Measurements from ENCODE around the gene ARL1. TPM values are rescaled to one million over a fixed set of nuclear protein-coding genes. Genes with fewer than 3 reads are reported as not detected.
A peak's percentile ranks its signal among the peaks of the same experiment; 100 is the strongest.
"Not testable (repeated sequence)": the region's sequence is repeated elsewhere in the genome, so short reads cannot be mapped to it uniquely, and the experiment has no call there.

The ARL1 gene
- total and polyA plus RNA-seq, 10 donors: 12.3 to 64.9 (median 42.3) TPM

- 93 to 100% (median 95%) methylated on average over 1 of the region's 1 CpG for WGBS, 5 donors
- Histone ChIP-seq H3K9me3 (no peaks in the 10 kb centered on the region), H3K27me3 (replicated peaks in 1 of 7) (no peaks in the 10 kb centered on the region), H3K27ac (no peak overlapping the region), H3K4me1 (no peaks in the 10 kb centered on the region), H3K36me3 (no peaks in the 10 kb centered on the region), H3K4me3 (no peak overlapping the region)
- no peak for DNase-seq
- intact Hi-C loops (cut with DNase I; ENCODE audit: low total_unique reads): loop anchor here (5.0 to 10.0 kb wide), 2 partner anchors 350 to 422 kb away; no protein-coding TSS in a partner anchor
- TF ChIP-seq POLR2AphosphoS5 (IDR thresholded peaks at IDR 0.05) (no peak), POLR2A (IDR thresholded peaks at IDR 0.05) (no peak), CTCF (IDR thresholded peaks at IDR 0.05 in 8 of 11, conservative IDR thresholded peaks at IDR 0.05 in 3 of 11) (no peak)
These were observed 7.7 kb upstream of the ARL1 start for GRCh38 chr12:101415228-101415627.

- Histone ChIP-seq H3K36me3 (no peaks in the 10 kb centered on the region), H3K27me3 (replicated peaks in 1 of 7) (no peaks in the 10 kb centered on the region), H3K4me1 (peaks cover 0 to 4% (median 0%) of the 10 kb centered on the region in 6 donors), H3K27ac (no peak overlapping the region), H3K4me3 (no peak overlapping the region), H3K9me3 (no peaks in the 10 kb centered on the region)
- WGBS, 5 donors: 1 to 5% (median 3%) methylated on average over 2 of the region's 2 CpGs
- intact Hi-C loops (cut with DNase I; ENCODE audit: low total_unique reads): loop anchor here (5.0 to 10.0 kb wide), 2 partner anchors 350 to 423 kb away; no protein-coding TSS in a partner anchor
- DNase-seq: no peak
- TF ChIP-seq POLR2AphosphoS5 (IDR thresholded peaks at IDR 0.05): no peak
- TF ChIP-seq CTCF (IDR thresholded peaks at IDR 0.05 in 8 of 11, conservative IDR thresholded peaks at IDR 0.05 in 3 of 11): peak in 9 of 11 experiments; percentile 27 to 64 (median 53)
- no peak for TF ChIP-seq POLR2A (IDR thresholded peaks at IDR 0.05)
These were observed 7.1 kb upstream of the ARL1 start for GRCh38 chr12:101414533-101415119.

GRCh38 chr12:101410169-101410568 lies 2.6 kb upstream of the ARL1 start:
- H3K4me3 ChIP-seq; DNase-seq; H3K36me3 ChIP-seq; H3K27ac ChIP-seq; H3K27me3 ChIP-seq (replicated peaks in 1 of 7); H3K9me3 ChIP-seq: not testable (repeated sequence)
- H3K4me1 ChIP-seq: peaks cover 13 to 42% (median 27%) of the 10 kb centered on the region in 6 donors
- intact Hi-C loops (cut with DNase I; ENCODE audit: low total_unique reads): loop anchor here (10.0 kb wide), 1 partner anchor 355 kb away; no protein-coding TSS in a partner anchor
- WGBS, 5 donors: 80 to 93% (median 85%) methylated on average over 8 of the region's 8 CpGs

GRCh38 chr12:101407049-101407435 lies 530 bp downstream of the ARL1 start:
- Histone ChIP-seq H3K27me3 (replicated peaks in 1 of 7) (no peaks in the 10 kb centered on the region), H3K4me3 (peak overlapping the region; percentile 70 to 96 (median 86)), H3K9me3 (no peaks in the 10 kb centered on the region), H3K27ac (peak overlapping the region; percentile 85 to 95 (median 90)), H3K36me3 (peaks cover 0 to 24% (median 4%) of the 10 kb centered on the region in 6 donors), H3K4me1 (peaks cover 13 to 63% (median 32%) of the 10 kb centered on the region in 6 donors)
- intact Hi-C loops (cut with DNase I; ENCODE audit: low total_unique reads): no loop called here
- WGBS, 5 donors: 0 to 2% (median 1%) methylated on average over 18 of the region's 18 CpGs
- DNase-seq: no peak
- TF ChIP-seq POLR2A (IDR thresholded peaks at IDR 0.05) (no peak), CTCF (IDR thresholded peaks at IDR 0.05 in 8 of 11, conservative IDR thresholded peaks at IDR 0.05 in 3 of 11) (no peak), POLR2AphosphoS5 (IDR thresholded peaks at IDR 0.05) (no peak)

GRCh38 chr12:101391181-101391580 lies 16.4 kb downstream of the ARL1 start:
- DNase-seq; H3K9me3 ChIP-seq; H3K27ac ChIP-seq; H3K4me1 ChIP-seq; intact Hi-C loops (cut with DNase I; ENCODE audit: low total_unique reads); H3K4me3 ChIP-seq; H3K27me3 ChIP-seq (replicated peaks in 1 of 7): not testable (repeated sequence)
- 70 to 100% (median 87%) methylated on average over 1 to 3 of the region's 3 CpGs for WGBS, 5 donors
- peaks cover 3 to 73% (median 53%) of the 10 kb centered on the region in 6 donors for H3K36me3 ChIP-seq

Data from spleen (tissue), 11 donors.